ENCODE measurements around the gene MEFV. TPM values are rescaled to one million over a fixed set of nuclear protein-coding genes. Genes with fewer than 3 reads are reported as not detected.
"Not testable (repeated sequence)": the region's sequence is repeated elsewhere in the genome, so short reads cannot be mapped to it uniquely, and the experiment has no call there.

MEFV gene
- total RNA-seq, 1 donor from 2014 or later: under 0.01 TPM

GRCh38 chr16:3215601-3216262 is 40.7 kb downstream of the MEFV start:
- no peak for DNase-seq

GRCh38 chr16:3214904-3215600 is 41.4 kb downstream of the MEFV start:
- no peak for DNase-seq

GRCh38 chr16:3212567-3212966 is 43.9 kb downstream of the MEFV start:
- no peak for DNase-seq

GRCh38 chr16:3212006-3212405 is 44.4 kb downstream of the MEFV start:
- DNase-seq: no peak

- DNase-seq: no peak
Observed at GRCh38 chr16:3207086-3207953, 49.1 kb downstream of the MEFV start.

- DNase-seq: not testable (repeated sequence)
Observed at GRCh38 chr16:3205939-3206338, 50.5 kb downstream of the MEFV start.

GRCh38 chr16:3202903-3203539 is 53.4 kb downstream of the MEFV start:
- DNase-seq: no peak

GRCh38 chr16:3198334-3199072 is 57.9 kb downstream of the MEFV start:
- no peak for DNase-seq

- DNase-seq: not testable (repeated sequence)
Observed at GRCh38 chr16:3197694-3198333, 58.6 kb downstream of the MEFV start.

- DNase-seq: no peak
Observed at GRCh38 chr16:3195975-3196374, 60.5 kb downstream of the MEFV start.

GRCh38 chr16:3194792-3195191 is 61.6 kb downstream of the MEFV start:
- DNase-seq: no peak

- no peak for DNase-seq
Observed at GRCh38 chr16:3193221-3194212, 62.9 kb downstream of the MEFV start.

GRCh38 chr16:3192476-3193019 is 63.9 kb downstream of the MEFV start:
- DNase-seq: no peak

Other genes starting within 250 kb of the MEFV start
- gene CLDN9, start 243.7 kb downstream of the MEFV start, total RNA-seq: not detected in 2 replicates
- not detected in 2 replicates for gene CLDN6, start 238.4 kb downstream of the MEFV start, total RNA-seq
- gene TNFRSF12A, start 236.3 kb downstream of the MEFV start, total RNA-seq: 45.4 and 48.2 TPM in 2 replicates
- 2.6 and 5.2 TPM in 2 replicates for gene HCFC1R1, start 232.7 kb downstream of the MEFV start, total RNA-seq
- 21.4 and 25.4 TPM in 2 replicates for gene THOC6, start 232.6 kb downstream of the MEFV start, total RNA-seq
- gene BICDL2, start 219.7 kb downstream of the MEFV start, total RNA-seq: not detected in 2 replicates
- gene MMP25, start 210.1 kb downstream of the MEFV start, total RNA-seq: 0.09 TPM in 1 of 2 replicates, not detected in the other
- gene IL32, start 191.0 kb downstream of the MEFV start, total RNA-seq: 29.5 and 133 TPM in 2 replicates
- gene ZSCAN10, start 157.3 kb downstream of the MEFV start, total RNA-seq: not detected in 2 replicates
- 26.2 and 30.2 TPM in 2 replicates for gene ZNF205, start 144.0 kb downstream of the MEFV start, total RNA-seq
- gene ZNF213, start 121.6 kb downstream of the MEFV start, total RNA-seq: 6.6 and 14.6 TPM in 2 replicates
- not detected in 2 replicates for gene OR1F1, start 68.4 kb downstream of the MEFV start, total RNA-seq
- 11.2 and 11.6 TPM in 2 replicates for gene ZNF200, start 21.5 kb downstream of the MEFV start, total RNA-seq
- 57.5 and 59.4 TPM in 2 replicates for gene ZNF263, start 26.9 kb upstream of the MEFV start, total RNA-seq
- 2.4 and 3.4 TPM in 2 replicates for gene TIGD7, start 48.8 kb upstream of the MEFV start, total RNA-seq
- gene ZNF75A, start 48.9 kb upstream of the MEFV start, total RNA-seq: 19.6 and 23.5 TPM in 2 replicates
- gene OR2C1, start 99.3 kb upstream of the MEFV start, total RNA-seq: not detected in 2 replicates
- gene ZSCAN32, start 144.4 kb upstream of the MEFV start, total RNA-seq: 12.4 and 12.6 TPM in 2 replicates
- 6.4 and 8.0 TPM in 2 replicates for gene ZNF174, start 144.6 kb upstream of the MEFV start, total RNA-seq
- 2.4 and 3.7 TPM in 2 replicates for gene ZNF597, start 186.9 kb upstream of the MEFV start, total RNA-seq
- 19.9 and 22.8 TPM in 2 replicates for gene NAA60, start 187.0 kb upstream of the MEFV start, total RNA-seq
- gene C16orf90, start 238.9 kb upstream of the MEFV start, total RNA-seq: not detected in 2 replicates
- 12.1 and 17.3 TPM in 2 replicates for gene CLUAP1, start 244.4 kb upstream of the MEFV start, total RNA-seq

Data from dermis blood vessel endothelial cell (primary cell).